Hepatocyte (in vitro differentiated cells): ENCODE results near the gene TPRG1L.

Experiments used
- EZH2phosphoT487 ChIP-seq: fragments of 200-600 bp; sonication (generic); IDR thresholded peaks from one replicate; pipeline ENCODE4 v1.6.1; 2018; ENCODE audit warnings: antibody characterized with exemption, mild to moderate bottlenecking, low read depth, moderate library complexity; ENCODE audit not compliant: unreplicated experiment, severe bottlenecking
- TF ChIP-seq, protein P1 (sequence below): fragments of 200-600 bp; sonication (generic); IDR thresholded peaks from 2 replicates; pipeline ENCODE4 v1.5.1; 2016; ENCODE audit warnings: antibody characterized with exemption, mild to moderate bottlenecking; ENCODE audit not compliant: poor library complexity

GRCh38 chr1:3577300-3577699, 47.5 kb upstream of the TPRG1L start:
- TF ChIP-seq EZH2phosphoT487, result no peak
- TF ChIP-seq, protein P1, sequence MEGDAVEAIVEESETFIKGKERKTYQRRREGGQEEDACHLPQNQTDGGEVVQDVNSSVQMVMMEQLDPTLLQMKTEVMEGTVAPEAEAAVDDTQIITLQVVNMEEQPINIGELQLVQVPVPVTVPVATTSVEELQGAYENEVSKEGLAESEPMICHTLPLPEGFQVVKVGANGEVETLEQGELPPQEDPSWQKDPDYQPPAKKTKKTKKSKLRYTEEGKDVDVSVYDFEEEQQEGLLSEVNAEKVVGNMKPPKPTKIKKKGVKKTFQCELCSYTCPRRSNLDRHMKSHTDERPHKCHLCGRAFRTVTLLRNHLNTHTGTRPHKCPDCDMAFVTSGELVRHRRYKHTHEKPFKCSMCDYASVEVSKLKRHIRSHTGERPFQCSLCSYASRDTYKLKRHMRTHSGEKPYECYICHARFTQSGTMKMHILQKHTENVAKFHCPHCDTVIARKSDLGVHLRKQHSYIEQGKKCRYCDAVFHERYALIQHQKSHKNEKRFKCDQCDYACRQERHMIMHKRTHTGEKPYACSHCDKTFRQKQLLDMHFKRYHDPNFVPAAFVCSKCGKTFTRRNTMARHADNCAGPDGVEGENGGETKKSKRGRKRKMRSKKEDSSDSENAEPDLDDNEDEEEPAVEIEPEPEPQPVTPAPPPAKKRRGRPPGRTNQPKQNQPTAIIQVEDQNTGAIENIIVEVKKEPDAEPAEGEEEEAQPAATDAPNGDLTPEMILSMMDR, result no peak
